Smooth muscle cell of the brain vasculature (primary cell): Measurements from ENCODE around the gene SMTNL2.
"Not testable (repeated sequence)": the region's sequence is repeated elsewhere in the genome, so short reads cannot be mapped to it uniquely, and the experiment has no call there.

Experiments
- DNase-seq: peaks from one replicate; pipeline ENCODE4 v3.0.0-alpha.2; 2012; ENCODE audit warnings: low read depth, low spot score

Gene SMTNL2

GRCh38 chr17:4585638-4585994, 1.3 kb downstream of the SMTNL2 start:
- no peak for DNase-seq

- DNase-seq: no peak
Measured at GRCh38 chr17:4586043-4586442, 1.7 kb downstream of the SMTNL2 start.

DNA sequence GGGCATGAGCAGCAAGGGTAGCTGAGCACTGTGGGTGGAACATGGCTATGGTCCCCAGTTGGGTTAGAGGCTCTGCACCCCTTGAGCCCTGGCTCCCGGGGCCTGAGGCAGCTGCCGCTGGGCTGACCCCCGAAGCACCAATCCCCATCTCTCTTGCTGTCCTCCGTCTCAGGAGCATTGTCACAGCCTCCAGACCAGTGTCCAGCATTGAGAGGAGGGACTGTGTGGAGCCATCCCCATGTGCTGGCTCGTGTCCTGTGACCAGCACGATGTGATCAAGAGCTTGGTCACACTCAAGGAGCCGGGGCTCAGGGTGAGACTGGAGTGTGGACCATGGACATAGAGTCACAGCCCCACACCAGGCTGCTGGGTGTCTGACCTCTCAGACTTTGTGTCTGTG, 2.9 kb downstream of the SMTNL2 start:
- DNase-seq: no peak

DNA sequence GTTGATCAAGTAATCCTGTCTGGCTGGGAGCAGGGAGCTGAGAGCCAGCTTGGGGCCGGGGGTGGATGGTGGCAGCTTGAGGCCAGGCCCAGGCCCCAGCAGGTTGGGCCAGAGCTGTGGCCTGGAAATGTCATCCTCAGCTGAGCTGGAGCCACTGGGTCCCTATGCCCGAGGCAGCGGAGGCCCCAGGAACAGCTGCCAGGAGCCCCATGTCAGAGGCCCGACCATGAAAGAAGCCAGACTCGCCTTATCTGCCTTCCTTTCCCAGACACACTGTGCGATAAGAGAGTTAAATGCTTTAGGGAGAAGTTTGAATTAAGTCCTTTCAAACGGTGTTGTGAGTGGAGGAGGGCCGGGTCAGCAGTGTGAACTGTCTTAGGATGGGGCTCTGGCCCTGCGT, 3.5 kb downstream of the SMTNL2 start:
- no peak for DNase-seq

- DNase-seq: no peak
Measured at GRCh38 chr17:4588391-4588790, 4.1 kb downstream of the SMTNL2 start.

DNA sequence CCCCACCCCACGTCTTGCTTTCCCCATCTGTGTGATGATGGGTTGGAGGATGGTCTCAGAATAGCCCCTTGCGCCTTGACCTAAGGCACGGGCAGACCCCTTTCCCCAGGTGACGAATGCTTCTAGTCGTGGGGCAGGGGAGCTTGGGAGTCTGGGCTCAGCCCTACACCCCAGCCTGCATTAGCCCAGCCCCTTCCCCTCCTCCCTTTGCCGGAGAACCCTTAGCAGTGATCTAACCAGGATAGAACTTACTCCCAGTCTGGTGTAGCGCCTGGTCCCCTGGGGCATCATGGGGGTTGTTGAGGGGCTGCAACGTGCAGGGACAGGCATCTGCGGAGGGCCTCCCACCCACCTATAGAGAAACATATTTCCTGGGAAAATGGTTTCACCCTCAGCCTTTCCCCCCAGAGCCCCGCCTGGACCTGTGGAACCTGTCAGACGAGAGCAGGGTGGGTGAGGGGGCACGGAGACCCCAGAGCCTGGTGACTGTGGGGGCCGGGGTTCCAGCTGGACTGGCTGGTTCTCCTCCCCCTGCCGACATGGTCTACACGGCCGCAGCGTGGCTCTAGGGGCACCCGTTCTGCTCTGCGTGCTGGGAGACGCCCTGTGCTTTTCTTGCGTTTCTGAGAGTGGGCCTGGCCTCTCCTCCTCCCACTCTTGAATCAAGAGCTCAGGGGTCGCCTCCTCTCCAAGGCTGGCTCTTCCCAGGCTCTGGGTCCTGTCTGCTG, 4.7 kb downstream of the SMTNL2 start:
- DNase-seq: no peak

GRCh38 chr17:4590042-4590441, 5.7 kb downstream of the SMTNL2 start:
- DNase-seq: not testable (repeated sequence)

DNA sequence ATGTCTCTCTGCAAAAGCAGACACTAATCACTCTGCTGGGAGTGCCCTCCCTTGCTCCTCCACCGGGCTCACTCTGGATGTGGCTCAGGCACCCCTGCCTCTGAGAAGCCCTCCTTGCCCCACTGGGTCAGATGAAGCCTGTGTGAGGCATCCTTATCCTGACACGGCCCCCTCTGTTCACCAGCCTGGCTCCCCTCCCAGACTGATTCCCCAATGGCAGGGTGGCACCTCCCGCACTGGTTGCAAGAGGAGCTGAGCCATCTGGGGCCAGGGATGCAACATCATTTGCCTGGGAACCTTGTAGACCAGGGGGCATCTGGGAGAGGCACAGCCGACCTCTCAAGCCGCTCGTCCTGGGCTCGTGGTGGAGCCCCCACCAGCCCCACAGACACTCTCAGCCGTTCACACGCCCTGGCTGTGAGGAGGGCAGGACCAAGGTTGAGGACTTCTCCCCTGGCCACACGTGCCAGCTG, 6.7 kb downstream of the SMTNL2 start:
- no peak for DNase-seq

DNA sequence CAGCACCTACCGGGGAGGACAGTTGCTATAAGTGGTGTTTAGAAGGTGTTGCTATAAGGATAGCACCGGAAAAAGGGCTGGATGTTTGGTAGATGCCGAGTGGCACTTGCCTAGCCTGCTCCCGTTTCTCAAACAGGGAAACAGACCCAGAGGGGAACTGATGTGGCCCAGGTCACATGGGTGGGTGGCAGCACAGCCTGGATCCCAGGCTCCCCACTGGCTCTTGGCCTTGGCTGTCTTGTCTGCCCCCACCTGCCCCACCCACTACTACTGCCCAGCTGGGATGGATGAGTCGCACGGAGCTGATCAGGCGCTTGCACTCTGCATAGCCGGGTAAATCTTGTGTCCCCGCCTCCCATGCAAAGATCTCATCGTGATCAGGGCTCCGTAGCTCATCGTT, 7.2 kb downstream of the SMTNL2 start:
- DNase-seq: no peak

DNA sequence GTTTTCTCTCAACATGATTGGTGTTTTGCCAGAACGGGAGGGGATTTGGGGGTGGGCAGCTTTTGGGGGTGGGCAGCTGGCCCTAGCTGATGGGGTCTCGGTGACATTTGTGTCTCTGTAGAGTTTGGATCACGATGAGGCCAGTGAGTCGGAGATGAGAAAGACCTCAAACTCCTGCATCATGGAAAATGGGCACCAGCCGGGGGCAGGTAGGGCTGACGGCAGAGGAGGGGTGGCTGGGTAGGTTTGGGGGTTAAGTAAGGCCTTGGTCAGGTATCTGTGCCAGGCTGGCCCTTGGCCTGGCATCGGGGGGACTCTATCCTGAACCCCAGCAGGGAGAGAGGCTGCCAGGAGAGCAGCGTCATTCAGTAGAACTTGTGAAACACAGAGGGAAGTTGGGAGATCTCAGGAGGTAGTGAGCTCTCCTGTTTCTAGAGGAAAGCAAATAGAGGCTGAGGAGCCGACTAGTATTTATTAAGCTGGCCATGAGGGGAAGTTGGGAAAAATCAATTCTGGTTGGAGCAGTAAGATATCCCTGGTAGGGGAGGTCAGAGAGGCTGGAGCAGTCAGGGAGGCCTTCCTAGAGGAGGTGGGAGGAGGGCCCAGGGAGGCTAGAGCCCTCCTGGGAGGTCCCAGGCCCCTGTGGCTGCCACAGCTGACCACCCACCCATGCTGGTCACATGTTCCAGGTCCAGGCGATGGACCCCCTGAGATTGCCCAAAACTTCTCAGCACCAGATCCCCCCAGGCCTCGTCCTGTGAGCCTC, 8.1 kb downstream of the SMTNL2 start:
- no peak for DNase-seq

GRCh38 chr17:4593021-4593421, 8.7 kb downstream of the SMTNL2 start:
- no peak for DNase-seq

- DNase-seq: no peak
Measured at GRCh38 chr17:4594406-4594805, 10.1 kb downstream of the SMTNL2 start.

DNA sequence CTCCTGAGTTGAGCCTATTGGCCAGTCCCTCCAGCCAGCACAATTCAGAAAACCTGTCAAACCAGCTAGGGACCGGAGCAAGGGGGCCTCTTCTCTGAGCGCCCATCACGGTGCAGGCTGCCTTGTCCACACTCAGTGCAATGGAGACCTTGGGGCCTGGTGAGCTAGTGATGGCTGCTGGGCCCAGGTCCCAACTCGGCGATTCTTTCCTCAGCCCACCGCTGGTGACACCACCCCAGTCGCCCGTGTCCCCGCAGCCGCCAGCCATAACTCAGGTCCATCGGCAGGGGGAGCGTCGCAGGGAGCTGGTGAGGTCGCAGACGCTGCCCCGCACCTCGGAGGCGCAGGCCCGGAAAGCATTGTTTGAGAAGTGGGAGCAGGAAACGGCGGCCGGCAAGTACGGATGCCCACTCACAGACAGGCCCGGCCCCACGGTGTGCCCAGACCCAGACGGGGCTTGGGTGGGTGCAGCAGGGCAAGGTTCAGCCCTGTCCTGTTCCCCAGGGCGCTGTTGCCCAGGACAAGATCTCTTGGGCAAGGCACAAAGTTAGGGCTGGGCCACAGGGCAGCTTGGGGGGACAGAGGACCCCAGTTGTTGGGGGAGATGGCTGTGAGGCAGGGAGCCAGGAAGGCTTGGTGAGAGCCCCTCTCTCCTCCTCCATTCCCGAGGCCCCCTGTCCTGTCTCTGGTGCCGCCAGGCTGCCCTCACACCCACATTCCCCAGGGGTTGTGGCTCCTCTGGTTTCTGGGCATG, 10.8 kb downstream of the SMTNL2 start:
- no peak for DNase-seq

DNA sequence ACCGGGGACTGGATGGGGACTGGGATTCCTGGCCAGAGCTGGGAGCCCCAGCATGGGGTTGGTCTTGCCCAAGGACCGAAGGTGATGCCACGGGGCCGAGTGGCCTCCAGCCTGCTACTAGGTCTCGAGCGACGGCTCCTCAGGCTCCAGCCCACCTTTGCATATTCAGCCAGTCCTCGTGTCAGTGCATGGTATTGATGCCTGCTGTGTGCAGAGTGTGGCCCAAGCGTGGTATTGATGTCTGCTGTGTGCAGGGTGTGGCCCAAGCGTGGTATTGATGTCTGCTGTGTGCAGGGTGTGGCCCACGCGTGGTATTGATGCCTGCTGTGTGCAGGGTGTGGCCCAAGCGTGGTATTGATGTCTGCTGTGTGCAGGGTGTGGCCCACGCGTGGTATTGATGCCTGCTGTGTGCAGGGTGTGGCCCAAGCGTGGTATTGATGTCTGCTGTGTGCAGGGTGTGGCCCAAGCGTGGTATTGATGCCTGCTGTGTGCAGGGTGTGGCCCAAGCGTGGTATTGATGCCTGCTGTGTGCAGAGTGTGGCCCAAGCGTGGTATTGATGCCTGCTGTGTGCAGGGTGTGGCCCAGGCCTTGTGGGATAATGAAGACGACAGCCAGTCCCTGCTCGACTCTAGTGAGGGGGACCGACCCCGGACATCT, 11.5 kb downstream of the SMTNL2 start:
- not testable (repeated sequence) for DNase-seq

DNA sequence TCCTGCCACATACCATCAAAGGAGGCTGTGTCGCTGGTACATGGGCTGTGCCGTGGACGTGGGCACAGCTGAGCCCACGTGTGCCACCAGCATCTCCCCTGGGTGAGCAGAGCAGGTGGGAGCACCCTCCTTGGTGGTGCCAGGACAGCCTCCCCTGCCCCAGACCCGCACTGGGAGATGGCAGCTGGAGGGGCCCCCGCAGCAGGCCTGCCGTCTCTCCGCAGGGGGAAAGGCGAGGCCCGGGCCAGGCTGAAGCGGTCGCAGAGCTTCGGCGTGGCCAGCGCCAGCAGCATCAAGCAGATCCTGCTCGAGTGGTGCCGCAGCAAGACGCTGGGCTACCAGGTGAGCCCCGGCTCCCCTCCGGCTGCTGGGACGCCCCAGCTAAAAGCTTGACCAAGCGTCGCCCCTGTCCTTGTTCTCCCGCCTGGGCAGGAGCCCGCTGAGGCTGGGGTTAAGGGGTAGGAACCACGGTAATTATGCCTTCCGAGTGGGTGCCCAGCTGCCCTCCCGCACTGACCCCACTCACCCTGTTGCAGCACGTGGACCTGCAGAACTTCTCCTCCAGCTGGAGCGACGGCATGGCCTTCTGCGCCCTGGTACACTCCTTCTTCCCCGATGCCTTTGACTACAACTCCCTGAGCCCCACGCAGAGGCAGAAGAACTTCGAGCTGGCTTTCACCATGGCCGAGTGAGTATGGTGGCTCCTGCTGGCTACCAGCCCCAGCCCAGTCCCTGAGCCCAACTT, 12.5 kb downstream of the SMTNL2 start:
- no peak for DNase-seq

DNA sequence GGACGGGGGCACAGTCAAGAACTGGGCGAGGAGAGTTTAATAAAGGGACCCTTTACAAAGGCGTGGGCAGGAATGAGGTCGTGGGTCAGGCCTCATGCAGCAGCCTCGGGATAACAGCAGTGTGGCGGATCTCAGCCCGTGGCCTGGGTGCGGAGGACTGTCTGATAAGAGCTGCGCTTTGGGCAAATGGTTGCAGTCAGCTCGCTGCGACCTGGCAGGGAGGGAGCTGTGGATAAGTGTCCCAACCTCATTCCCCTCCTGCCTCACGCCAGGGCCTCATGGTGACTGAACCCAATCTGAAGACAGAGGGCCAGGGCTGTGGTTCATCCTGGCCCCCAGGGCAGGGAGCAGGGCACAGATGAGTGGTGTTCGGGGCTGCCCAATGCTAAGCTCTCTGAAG, 13.6 kb downstream of the SMTNL2 start:
- no peak for DNase-seq

GRCh38 chr17:4598776-4599504, 14.6 kb downstream of the SMTNL2 start:
- DNase-seq: no peak

- peak; percentile 78 for DNase-seq
Measured at GRCh38 chr17:4599505-4600281, 15.4 kb downstream of the SMTNL2 start.

- no peak for DNase-seq
Measured at GRCh38 chr17:4600563-4600962, 16.2 kb downstream of the SMTNL2 start.

GRCh38 chr17:4601326-4601725, 17.0 kb downstream of the SMTNL2 start:
- DNase-seq: no peak
